Ascending aorta (tissue), 2 donors: ENCODE data around the gene NKX1-1. TPM values are rescaled to one million over a fixed set of nuclear protein-coding genes. Genes with fewer than 3 reads are reported as not detected.

Experiments
- DNase-seq, 2 donors: peaks; one replicate each; pipeline ENCODE4 v3.0.0-alpha.2; 2019; ENCODE audit warnings: low spot score in 2 of 2
- H3K27ac ChIP-seq, 2 donors: fragments of 200-600 bp; sonication (generic); one replicate each; pipeline ENCODE4 v1.5.1; 2016 to 2017; ENCODE audit warnings: mild to moderate bottlenecking in 1 of 2
- H3K27me3 ChIP-seq: fragments of 200-600 bp; sonication (generic); one replicate; pipeline ENCODE4 v1.5.1; 2017
- H3K36me3 ChIP-seq, 2 donors: fragments of 200-600 bp; sonication (generic); one replicate each; pipeline ENCODE4 v1.5.1; 2016
- H3K4me1 ChIP-seq, 2 donors: fragments of 200-600 bp; sonication (generic); one replicate each; pipeline ENCODE4 v1.5.1; 2016 to 2017; ENCODE audit warnings: mild to moderate bottlenecking in 1 of 2
- H3K4me3 ChIP-seq, 2 donors: fragments of 200-600 bp; sonication (generic); one replicate each; pipeline ENCODE4 v1.5.1; 2016 to 2017; ENCODE audit warnings: mild to moderate bottlenecking in 1 of 2
- H3K9me3 ChIP-seq, 2 donors: fragments of 200-600 bp; sonication (generic); one replicate each; pipeline ENCODE4 v1.5.1; 2016
- intact Hi-C: fragments of 100-400 bp; cut with DNase I; formaldehyde crosslinking; loops from one replicate; pipeline ENCODE4 v1.15.1; 2023
- total RNA-seq: library from RNA; depleted of rRNA; stranded (reverse); fragments of >200 nt; gene quantifications from one replicate; pipeline ENCODE4 v1.1.0, GENCODE V29; 2016
- TF ChIP-seq, protein P1 (sequence below), 3 experiments: fragments of 200-600 bp in 2 of 3; fragments of 450-650 bp in 1 of 3; sonication (generic) in 2 of 3; IDR thresholded peaks; one replicate each; pipeline ENCODE4 v1.5.1; 2016 to 2019; ENCODE audit warnings: antibody characterized with exemption in 3 of 3, mild to moderate bottlenecking in 1 of 3, moderate library complexity in 1 of 3

The NKX1-1 gene
- total RNA-seq, 1 donor from 2014 or later = not detected

DNA sequence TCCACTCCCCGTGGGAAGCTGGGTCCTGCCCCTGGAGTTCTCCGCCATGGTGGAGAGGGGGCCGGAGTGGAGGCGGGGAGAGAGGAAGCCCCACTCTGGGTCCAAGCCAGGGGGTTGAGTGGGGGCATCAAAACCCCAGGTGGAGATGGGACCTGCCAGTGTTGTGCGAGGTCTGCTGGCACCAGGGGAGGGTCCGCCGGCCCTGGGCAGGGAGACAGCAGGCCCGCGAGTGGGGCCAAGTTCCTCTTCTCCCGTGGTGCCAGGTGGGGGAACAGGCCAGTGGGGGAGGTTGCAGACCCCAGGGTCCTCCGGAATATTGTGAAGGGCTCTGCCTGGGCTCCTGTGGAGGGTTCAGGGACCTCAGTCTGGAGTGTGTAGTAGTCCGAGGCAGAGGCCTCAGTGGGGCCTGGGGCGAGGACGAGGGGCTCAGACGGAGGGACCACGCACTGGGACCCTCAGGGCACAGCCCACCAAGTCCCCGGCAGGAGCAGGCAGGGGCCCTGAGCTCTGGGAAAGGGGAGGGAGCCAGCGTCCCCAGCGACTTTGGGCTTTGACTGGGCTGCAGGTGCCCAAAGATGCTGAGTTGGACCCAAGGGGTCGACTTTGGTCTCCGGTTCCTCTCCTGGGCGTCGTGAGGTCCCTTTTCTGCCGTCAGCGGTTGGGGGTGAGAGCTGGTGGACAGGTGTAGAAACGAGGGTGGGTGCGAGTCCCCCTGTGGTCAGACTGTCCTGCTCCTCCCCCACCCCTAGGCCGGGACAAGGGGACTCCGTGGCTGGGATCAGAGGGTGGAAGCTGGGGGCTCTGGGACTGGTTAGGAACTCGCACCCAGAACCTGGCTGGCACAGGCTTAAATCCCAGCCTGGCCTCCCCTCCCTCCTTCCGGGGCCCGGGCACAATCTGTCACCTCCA is 43.8 kb upstream of the NKX1-1 start:
- H3K36me3 ChIP-seq = no peaks in the 10 kb centered on the region
- intact Hi-C loops = no loop called here
- no peaks in the 10 kb centered on the region for H3K27me3 ChIP-seq
- no peaks in the 10 kb centered on the region for H3K9me3 ChIP-seq
- no peaks in the 10 kb centered on the region for H3K4me1 ChIP-seq
- TF ChIP-seq, protein P1, sequence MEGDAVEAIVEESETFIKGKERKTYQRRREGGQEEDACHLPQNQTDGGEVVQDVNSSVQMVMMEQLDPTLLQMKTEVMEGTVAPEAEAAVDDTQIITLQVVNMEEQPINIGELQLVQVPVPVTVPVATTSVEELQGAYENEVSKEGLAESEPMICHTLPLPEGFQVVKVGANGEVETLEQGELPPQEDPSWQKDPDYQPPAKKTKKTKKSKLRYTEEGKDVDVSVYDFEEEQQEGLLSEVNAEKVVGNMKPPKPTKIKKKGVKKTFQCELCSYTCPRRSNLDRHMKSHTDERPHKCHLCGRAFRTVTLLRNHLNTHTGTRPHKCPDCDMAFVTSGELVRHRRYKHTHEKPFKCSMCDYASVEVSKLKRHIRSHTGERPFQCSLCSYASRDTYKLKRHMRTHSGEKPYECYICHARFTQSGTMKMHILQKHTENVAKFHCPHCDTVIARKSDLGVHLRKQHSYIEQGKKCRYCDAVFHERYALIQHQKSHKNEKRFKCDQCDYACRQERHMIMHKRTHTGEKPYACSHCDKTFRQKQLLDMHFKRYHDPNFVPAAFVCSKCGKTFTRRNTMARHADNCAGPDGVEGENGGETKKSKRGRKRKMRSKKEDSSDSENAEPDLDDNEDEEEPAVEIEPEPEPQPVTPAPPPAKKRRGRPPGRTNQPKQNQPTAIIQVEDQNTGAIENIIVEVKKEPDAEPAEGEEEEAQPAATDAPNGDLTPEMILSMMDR (IDR thresholded peaks at IDR 0.05) = no peak
- H3K4me3 ChIP-seq = no peak overlapping the region
- no peak overlapping the region for H3K27ac ChIP-seq
- DNase-seq = peak; percentile 2 to 56

- no peak overlapping the region for H3K27ac ChIP-seq
- no peaks in the 10 kb centered on the region for H3K27me3 ChIP-seq
- DNase-seq = peak in 1 of 2 donors; percentile 46
- H3K4me1 ChIP-seq = no peaks in the 10 kb centered on the region
- TF ChIP-seq, protein P1 (IDR thresholded peaks at IDR 0.05) = no peak
- H3K4me3 ChIP-seq = no peak overlapping the region
- H3K9me3 ChIP-seq = no peaks in the 10 kb centered on the region
- intact Hi-C loops = no loop called here
- H3K36me3 ChIP-seq = no peaks in the 10 kb centered on the region
Observed at GRCh38 chr4:1449475-1449832, 43.2 kb upstream of the NKX1-1 start.

GRCh38 chr4:1448589-1449420 is 42.6 kb upstream of the NKX1-1 start:
- H3K27ac ChIP-seq = no peak overlapping the region
- TF ChIP-seq, protein P1 (IDR thresholded peaks at IDR 0.05) = no peak
- no peaks in the 10 kb centered on the region for H3K36me3 ChIP-seq
- H3K4me1 ChIP-seq = no peaks in the 10 kb centered on the region
- DNase-seq = peak in 1 of 2 donors; percentile 49
- no peaks in the 10 kb centered on the region for H3K9me3 ChIP-seq
- intact Hi-C loops = no loop called here
- no peaks in the 10 kb centered on the region for H3K27me3 ChIP-seq
- H3K4me3 ChIP-seq = no peak overlapping the region

- H3K9me3 ChIP-seq = no peaks in the 10 kb centered on the region
- H3K4me1 ChIP-seq = no peaks in the 10 kb centered on the region
- TF ChIP-seq, protein P1 (IDR thresholded peaks at IDR 0.05) = no peak
- DNase-seq = peak in 1 of 2 donors; percentile 37
- no peaks in the 10 kb centered on the region for H3K27me3 ChIP-seq
- no peaks in the 10 kb centered on the region for H3K36me3 ChIP-seq
- no peak overlapping the region for H3K4me3 ChIP-seq
- intact Hi-C loops = no loop called here
- no peak overlapping the region for H3K27ac ChIP-seq
Observed at GRCh38 chr4:1447676-1448588, 41.7 kb upstream of the NKX1-1 start.
